HG03039 (cell line): Measurements from ENCODE around the gene TVP23A.
"Not testable (repeated sequence)": the region's sequence is repeated elsewhere in the genome, so short reads cannot be mapped to it uniquely, and the experiment has no call there.

ENCODE experiments used
- ATAC-seq: cut with Tn5 transposase; IDR thresholded peaks from one replicate; pipeline ENCODE4 v1.9.1; 2021; ENCODE audit warnings: mild to moderate bottlenecking, moderate library complexity; ENCODE audit not compliant: unreplicated experiment

Gene TVP23A

GRCh38 chr16:10806698-10807097 lies 11.9 kb downstream of the TVP23A start:
- ATAC-seq = no peak

- no peak for ATAC-seq
Observed at GRCh38 chr16:10805334-10805733, 13.3 kb downstream of the TVP23A start.

- no peak for ATAC-seq
Observed at GRCh38 chr16:10799736-10800135, 18.9 kb downstream of the TVP23A start.

GRCh38 chr16:10791048-10791447 lies 27.5 kb downstream of the TVP23A start:
- ATAC-seq = peak; percentile 45

- not testable (repeated sequence) for ATAC-seq
Observed at GRCh38 chr16:10788630-10789029, 30.0 kb downstream of the TVP23A start.

- ATAC-seq = no peak
Observed at GRCh38 chr16:10787304-10787703, 31.3 kb downstream of the TVP23A start.

- ATAC-seq = no peak
Observed at GRCh38 chr16:10782628-10783027, 36.0 kb downstream of the TVP23A start.

- no peak for ATAC-seq
Observed at GRCh38 chr16:10780628-10781027, 38.0 kb downstream of the TVP23A start.

GRCh38 chr16:10779908-10780307 lies 38.7 kb downstream of the TVP23A start:
- ATAC-seq = not testable (repeated sequence)

GRCh38 chr16:10777356-10777755 lies 41.2 kb downstream of the TVP23A start:
- no peak for ATAC-seq

- ATAC-seq = not testable (repeated sequence)
Observed at GRCh38 chr16:10776923-10777322, 41.7 kb downstream of the TVP23A start.

- peak; percentile 56 for ATAC-seq
Observed at GRCh38 chr16:10776280-10776679, 42.3 kb downstream of the TVP23A start.

- ATAC-seq = no peak
Observed at GRCh38 chr16:10770907-10771306, 47.7 kb downstream of the TVP23A start.

- no peak for ATAC-seq
Observed at GRCh38 chr16:10769381-10769780, 49.2 kb downstream of the TVP23A start.

- ATAC-seq = no peak
Observed at GRCh38 chr16:10767127-10767526, 51.5 kb downstream of the TVP23A start.

- ATAC-seq = no peak
Observed at GRCh38 chr16:10765772-10766171, 52.8 kb downstream of the TVP23A start.

- no peak for ATAC-seq
Observed at GRCh38 chr16:10763456-10763855, 55.1 kb downstream of the TVP23A start.

GRCh38 chr16:10762336-10763016 lies 56.1 kb downstream of the TVP23A start:
- ATAC-seq = no peak

GRCh38 chr16:10761373-10761772 lies 57.2 kb downstream of the TVP23A start:
- no peak for ATAC-seq

GRCh38 chr16:10760858-10761257 lies 57.7 kb downstream of the TVP23A start:
- ATAC-seq = no peak

GRCh38 chr16:10756574-10756973 lies 62.0 kb downstream of the TVP23A start:
- ATAC-seq = no peak

- ATAC-seq = no peak
Observed at GRCh38 chr16:10754941-10755340, 63.7 kb downstream of the TVP23A start.

GRCh38 chr16:10753670-10754069 lies 64.9 kb downstream of the TVP23A start:
- ATAC-seq = no peak
